Activated naive CD4-positive, alpha-beta T cell treated with anti-CD3 and anti-CD28 coated beads, Interleukin-2, amount 50 U/mL, for 72 hours (primary cell): Measurements from ENCODE around the gene ID1. TPM values are rescaled to one million over a fixed set of nuclear protein-coding genes. Genes with fewer than 3 reads are reported as not detected.
"Not testable (repeated sequence)": the region's sequence is repeated elsewhere in the genome, so short reads cannot be mapped to it uniquely, and the experiment has no call there.

Experiments
- ATAC-seq, 2 donors: fragments of 150-1000 bp; cut with Tn5 transposase; 2 replicates each; pipeline ENCODE4 v1.10.0; 2021; ENCODE audit warnings: mild to moderate bottlenecking in 2 of 2, moderate library complexity in 2 of 2
- DNase-seq, 2 donors: peaks; one replicate each; pipeline ENCODE4 v3.0.0; 2021 to 2022; ENCODE audit warnings: low spot score in 2 of 2
- H3K27ac Mint-ChIP-seq, 2 donors: one replicate each; pipeline ENCODE4 v1.8.0; 2022; ENCODE audit warnings: mild to moderate bottlenecking in 2 of 2, mixed read lengths in 2 of 2
- H3K36me3 Mint-ChIP-seq, 2 donors: one replicate each; pipeline ENCODE4 v1.8.0; 2022; ENCODE audit warnings: mixed read lengths in 2 of 2
- H3K9me3 Mint-ChIP-seq, 2 donors: one replicate each; pipeline ENCODE4 v1.8.0; 2022; ENCODE audit warnings: mixed read lengths in 2 of 2
- total RNA-seq, 2 donors: library from RNA; stranded (reverse); gene quantifications; one replicate each; pipeline ENCODE4 v1.2.3, GENCODE V29; 2022

Gene ID1
- total RNA-seq, 2 donors from 2014 or later: 1.4 to 19.4 TPM

DNA sequence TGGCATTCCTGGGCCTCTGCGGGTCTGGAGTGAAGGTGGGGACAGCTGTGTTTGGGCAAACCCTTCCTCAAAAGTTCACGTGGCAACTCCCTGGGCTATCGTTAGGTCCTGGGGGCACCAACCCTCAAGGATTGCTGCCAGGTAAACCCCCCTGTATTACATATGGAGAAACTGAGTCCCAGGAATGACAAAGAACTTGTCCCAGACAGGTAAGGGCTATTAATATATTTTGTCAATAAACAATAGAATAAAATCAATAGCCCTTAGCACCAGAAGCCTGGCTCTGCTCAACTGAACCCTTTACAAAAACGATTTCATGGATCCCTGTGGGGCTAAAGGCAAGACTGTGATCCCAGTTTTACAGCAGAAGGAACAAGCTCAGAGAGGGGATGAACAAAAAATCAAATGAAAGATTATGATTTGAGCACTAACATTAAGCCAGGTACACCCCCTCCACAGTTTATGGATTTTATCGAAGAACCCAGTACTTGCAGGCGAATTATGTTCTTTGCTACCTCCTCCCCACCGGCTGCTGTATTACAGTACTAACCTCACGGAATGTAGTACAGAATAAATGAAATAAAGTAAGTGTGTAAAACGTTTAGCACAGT, 2.7 kb downstream of the ID1 start:
- H3K27ac Mint-ChIP-seq: no peak overlapping the region
- DNase-seq (no peak), ATAC-seq (no peak)
- no peaks in the 10 kb centered on the region for H3K9me3 Mint-ChIP-seq
- peaks cover 0 to 9% of the 10 kb centered on the region in 2 donors for H3K36me3 Mint-ChIP-seq

DNA sequence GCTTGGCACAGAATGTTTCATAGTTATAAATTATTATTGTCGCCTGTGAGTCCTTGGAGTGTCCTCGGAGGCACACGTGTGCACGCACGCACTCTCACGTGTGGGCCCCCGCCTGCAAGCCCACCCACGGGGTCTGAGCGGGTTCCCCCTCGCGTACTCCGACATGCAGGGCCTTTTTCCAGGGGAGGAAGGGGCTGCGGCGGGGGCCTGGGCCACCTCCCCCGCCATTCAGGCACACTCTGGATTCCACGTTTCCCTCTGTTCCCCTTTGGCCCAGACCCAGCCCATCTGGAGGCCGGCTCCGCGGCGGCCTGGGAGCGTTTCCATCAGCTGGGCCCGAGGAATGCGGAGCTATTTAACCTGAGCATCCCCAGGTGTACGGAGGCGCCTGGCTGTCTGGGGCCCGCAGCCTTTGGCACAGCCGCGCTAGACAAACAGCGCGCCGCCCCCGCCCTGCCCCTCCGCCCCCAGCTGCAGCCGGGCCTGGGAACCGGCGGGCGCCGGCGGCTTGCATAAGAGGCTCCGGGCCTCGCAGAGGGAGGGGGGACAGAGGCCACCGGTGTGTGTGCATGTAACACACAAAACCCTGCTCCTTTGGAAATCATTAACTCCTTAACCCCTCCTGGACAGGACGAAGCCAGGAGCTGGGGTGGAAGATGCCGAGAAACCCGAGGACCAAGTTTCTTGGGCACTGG, 3.3 kb downstream of the ID1 start:
- no peak for DNase-seq
- ATAC-seq: no peak
- H3K27ac Mint-ChIP-seq: no peak overlapping the region
- H3K9me3 Mint-ChIP-seq: no peaks in the 10 kb centered on the region
- peaks cover 0 to 9% of the 10 kb centered on the region in 2 donors for H3K36me3 Mint-ChIP-seq

DNA sequence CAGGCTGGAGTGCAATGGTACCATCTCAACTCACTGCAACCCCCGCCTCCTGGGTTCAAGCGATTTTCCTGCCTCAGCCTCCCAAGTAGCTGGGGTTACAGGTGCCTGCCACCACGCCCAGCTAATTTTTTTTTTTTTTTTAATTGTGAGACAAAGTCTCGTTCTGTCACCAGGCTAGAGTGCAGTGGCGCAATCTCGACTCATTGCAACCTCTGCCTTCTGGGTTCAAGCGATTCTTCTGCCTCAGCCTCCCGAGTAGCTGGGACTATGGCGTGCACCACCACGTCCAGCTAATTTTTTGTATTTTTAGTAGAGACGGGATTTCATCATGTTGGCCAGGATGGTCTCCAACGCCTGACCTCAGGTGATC, 7.2 kb downstream of the ID1 start:
- H3K27ac Mint-ChIP-seq, ATAC-seq, H3K36me3 Mint-ChIP-seq, DNase-seq, H3K9me3 Mint-ChIP-seq: not testable (repeated sequence)

DNA sequence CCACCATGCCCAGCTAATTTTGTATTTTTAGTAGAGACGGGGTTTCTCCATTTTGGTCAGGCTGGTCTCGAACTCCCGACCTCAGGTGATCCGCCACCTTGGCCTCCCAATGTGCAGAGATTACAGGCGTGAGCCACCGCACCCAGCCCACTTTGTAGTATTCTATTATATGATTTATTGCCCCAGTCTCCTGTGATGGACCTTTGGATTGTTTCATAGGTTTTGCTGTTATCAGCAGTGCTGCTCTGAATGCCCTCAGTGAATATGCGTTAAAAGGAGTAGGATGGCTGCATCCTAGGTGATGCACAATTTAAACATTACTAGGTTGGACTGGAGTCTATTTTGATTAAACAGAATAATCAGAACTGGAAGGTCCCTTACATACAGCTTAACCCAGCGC, 10.3 kb downstream of the ID1 start:
- no peak overlapping the region for H3K27ac Mint-ChIP-seq
- no peaks in the 10 kb centered on the region for H3K36me3 Mint-ChIP-seq
- H3K9me3 Mint-ChIP-seq: no peaks in the 10 kb centered on the region
- DNase-seq: no peak
- no peak for ATAC-seq

DNA sequence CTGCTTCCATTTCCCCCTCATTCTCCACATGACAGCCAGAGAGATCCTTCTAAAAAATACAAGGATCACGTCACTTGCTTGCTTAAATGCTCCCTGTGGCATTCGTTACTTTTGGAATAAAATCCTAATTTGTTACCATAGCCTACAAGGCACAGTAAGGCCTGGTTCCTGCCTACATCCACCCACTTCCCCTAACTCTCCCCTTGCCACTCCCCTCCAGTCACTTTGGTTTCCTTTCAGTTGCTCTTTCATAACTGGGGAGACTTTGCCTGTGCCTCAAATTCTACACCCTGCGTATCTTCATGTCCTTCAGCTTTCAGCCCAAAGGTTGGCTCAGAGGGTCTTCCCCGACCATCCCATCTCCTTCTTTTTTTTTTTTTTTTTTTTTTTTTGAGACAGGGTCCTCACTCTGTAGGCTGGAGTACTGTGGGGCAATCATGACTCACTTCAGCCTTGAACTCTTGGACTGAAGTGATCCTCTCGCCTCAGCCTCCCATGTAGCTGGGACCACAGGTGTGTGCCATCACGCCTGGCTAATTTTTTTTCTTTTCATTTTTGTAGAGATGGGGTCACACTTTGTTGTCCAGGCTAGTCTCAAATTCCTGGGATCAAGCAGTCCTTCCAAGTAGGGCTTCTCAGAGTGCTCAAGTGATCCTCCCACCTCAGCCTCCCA, 12.5 kb downstream of the ID1 start:
- DNase-seq: no peak
- Mint-ChIP-seq H3K9me3 (no peaks in the 10 kb centered on the region), H3K27ac (peak overlapping the region in 1 of 2 donors; percentile 10), H3K36me3 (no peaks in the 10 kb centered on the region)
- ATAC-seq: no peak

DNA sequence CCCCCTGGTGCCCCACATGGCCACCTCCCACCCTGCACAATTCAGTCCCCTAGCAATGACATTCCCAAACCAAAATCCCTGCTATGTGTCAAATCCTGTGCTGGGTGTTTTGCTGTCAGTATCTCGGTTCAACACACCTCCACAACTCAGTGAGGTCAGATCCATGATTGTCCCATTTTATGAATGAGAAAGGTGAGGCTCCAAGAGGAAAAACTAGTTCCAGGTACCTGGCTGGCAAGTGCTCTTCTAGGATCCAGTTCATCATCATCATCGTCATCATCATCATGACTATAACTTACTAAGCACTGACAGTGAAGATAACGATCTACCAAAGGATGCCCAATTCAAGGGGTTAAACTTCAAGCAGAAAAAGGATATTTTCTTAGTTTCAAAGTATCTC, 15.2 kb downstream of the ID1 start:
- no peak for DNase-seq
- ATAC-seq: no peak
- Mint-ChIP-seq H3K27ac (no peak overlapping the region), H3K36me3 (no peaks in the 10 kb centered on the region), H3K9me3 (no peaks in the 10 kb centered on the region)

DNA sequence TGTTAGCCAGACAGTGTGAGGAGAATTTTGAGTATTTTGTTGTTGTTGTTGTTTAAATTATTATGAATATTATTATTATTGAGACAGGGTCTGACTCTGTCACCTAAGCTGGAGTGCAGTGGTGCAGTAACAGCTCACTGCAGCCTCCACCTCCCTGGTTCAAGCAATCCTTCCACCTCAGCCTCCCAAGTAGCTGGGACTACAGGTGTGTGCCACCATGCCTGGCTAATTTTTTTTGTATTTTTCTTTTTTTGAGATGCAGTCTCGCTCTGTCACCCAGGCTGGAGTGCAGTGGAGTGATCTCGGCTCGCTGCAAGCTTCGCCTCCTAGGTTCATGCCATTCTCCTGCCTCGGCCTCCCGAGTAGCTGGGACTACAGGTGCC, 18.0 kb downstream of the ID1 start:
- H3K36me3 Mint-ChIP-seq, H3K9me3 Mint-ChIP-seq, DNase-seq, ATAC-seq, H3K27ac Mint-ChIP-seq: not testable (repeated sequence)

DNA sequence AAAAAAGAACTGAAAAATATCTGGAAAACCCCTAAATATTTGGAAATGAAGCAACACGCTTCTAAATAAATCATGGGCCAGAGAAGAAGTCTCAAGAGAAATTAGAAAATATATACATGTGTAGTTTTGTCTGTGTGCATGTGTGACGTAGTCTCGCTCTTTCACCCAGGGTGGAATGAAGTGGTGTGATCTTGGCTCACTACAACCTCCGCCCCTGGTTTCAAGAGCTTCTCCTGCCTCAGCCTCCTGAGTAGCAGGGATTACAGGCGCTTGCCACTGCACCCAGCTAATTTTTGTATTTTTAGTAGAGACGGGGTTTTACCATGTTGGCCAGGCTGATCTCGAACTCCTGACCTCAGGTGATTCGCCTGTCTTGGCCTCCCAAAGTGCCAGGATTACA, 21.4 kb downstream of the ID1 start:
- not testable (repeated sequence) for H3K36me3 Mint-ChIP-seq, H3K9me3 Mint-ChIP-seq, H3K27ac Mint-ChIP-seq, ATAC-seq, DNase-seq

DNA sequence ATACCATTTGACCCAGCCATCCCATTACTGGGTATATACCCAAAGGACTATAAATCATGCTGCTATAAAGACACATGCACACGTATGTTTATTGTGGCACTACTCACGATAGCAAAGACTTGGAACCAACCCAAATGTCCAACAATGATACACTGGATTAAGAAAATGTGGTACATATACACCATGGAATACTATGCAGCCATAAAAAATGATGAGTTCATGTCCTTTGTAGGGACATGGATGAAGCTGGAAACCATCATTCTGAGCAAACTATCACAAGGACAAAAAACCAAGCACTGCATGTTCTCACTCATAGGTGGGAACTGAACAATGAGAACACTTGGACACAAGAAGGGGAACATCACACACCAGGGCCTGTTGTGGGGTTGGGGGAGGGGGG, 23.0 kb downstream of the ID1 start:
- H3K9me3 Mint-ChIP-seq, ATAC-seq, DNase-seq, H3K27ac Mint-ChIP-seq, H3K36me3 Mint-ChIP-seq: not testable (repeated sequence)

DNA sequence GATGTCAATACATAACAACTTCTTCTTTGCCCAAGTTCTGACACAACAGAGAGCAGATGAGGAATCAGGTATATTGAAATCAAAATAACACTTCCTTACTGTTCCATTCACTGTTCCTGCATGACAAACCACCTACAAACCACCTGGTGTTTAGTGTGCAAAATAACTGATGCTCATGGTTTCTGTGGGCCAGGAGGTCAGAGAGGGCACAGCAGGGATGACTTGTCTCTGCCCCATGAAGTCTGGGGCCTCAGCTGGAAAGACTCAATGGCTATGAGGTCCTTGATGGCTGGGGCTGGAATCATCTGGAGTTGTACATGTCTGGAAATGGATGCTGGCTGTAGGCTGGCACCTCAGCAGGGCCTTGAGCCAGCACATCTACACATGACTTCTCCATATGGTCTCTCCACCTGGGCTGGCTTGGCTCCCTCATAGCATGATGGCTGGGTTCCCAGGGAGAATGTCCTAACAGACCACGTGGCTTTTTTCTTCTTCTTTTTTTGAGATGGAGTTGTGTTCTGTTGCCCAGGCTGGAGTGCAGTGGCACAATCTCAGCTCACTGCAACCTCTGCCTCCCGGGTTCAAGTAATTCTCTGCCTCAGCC, 25.2 kb downstream of the ID1 start:
- no peaks in the 10 kb centered on the region for H3K9me3 Mint-ChIP-seq
- H3K27ac Mint-ChIP-seq: no peak overlapping the region
- no peaks in the 10 kb centered on the region for H3K36me3 Mint-ChIP-seq
- DNase-seq (no peak), ATAC-seq (peak; percentile 61 to 67)

DNA sequence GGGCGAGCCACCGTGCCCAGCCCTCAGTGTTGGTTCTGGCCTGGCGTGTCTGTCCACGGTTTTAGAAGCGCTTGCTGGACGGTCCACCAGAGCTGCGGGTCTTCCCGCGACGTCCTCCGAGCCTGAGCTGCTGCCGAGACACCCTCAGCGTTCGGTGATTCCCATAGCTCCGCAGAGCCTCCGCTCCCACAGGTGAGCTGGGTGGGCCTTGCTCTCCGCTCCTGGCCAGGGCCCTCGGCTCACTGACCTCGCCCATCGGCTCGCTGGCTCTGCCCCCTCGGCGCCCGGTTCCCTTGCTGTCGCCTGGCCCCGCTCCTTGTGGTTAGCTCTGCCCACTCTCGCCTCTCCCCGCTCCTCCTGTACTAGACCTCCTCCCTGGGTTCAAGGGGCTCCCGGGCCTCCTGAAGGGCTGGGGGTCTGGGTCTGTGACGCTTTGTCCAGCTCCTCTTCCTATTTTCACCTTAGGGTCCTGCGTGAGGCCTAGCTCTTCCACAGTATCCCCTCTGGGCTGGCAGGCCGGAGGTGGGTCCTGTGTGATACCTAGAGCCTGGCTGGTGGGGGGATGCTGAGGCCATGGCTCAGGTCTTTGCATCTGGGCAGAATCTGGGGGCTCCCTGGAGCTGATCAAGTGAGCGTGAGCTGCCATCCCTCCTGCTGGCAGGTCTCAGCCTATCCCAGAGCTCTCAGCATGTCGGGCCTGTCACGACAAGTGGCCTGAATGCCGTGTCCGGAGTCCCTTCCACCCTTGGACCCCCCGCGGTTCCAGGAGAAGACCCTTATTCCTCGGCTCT, 27.7 kb downstream of the ID1 start:
- peak overlapping the region in 1 of 2 donors; percentile 27 for H3K27ac Mint-ChIP-seq
- H3K9me3 Mint-ChIP-seq: no peaks in the 10 kb centered on the region
- H3K36me3 Mint-ChIP-seq: no peaks in the 10 kb centered on the region
- no peak for ATAC-seq
- DNase-seq: no peak

DNA sequence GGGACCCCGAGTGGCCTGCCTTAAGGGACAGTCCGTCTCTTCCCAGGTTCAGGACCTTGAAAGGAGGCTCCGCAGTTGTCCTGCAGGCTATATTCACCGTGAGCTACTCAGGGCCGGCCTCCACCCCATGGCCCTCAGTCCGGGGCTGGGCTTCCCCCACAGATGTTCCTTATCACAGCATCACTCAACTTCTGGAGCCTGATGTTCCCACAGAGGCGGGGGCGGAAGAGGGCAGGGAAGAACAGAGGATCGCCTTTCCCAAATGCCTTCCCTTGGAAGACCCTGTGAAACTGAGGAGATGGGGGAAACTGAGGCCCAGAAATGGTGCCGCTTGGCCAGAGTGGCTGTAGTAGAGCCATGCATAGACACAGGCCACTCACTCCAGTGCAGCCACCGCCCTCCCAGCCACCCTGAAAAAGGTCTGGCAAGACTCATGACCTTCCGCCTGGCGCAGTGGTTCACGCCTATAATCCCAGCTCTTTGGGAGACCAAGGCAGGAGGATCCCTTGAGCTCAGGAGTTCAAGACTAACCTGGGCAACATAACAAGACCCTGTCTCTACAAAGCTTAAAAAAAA, 28.3 kb downstream of the ID1 start:
- no peak for DNase-seq
- no peak for ATAC-seq
- Mint-ChIP-seq H3K9me3 (no peaks in the 10 kb centered on the region), H3K36me3 (no peaks in the 10 kb centered on the region), H3K27ac (no peak overlapping the region)

DNA sequence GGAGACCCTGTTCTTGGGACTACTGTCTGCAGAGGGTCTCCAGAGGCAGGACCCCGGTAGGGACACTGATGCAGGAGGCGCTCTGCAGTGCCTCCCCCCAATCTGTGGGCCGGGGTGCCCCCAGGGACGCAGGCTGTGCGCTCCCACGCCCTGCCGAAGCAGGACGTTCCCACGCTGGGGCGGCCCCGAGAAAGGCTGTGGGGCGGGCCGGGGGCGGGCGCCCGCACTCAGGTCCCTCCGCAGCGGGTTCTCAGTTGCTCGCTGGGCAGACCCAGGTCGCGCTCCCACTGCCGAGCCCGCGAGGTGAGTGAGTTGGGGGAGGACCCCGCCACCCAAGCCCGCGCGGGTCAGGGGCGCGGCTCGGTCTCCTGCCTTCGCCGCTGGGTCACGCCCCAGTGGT, 32.6 kb downstream of the ID1 start, which contains the start of gene COX4I2:
COX4I2 (plus strand) TSS at position 253 of the 400 bp plus-strand sequence. CDS start 1,106 bp downstream, outside the sequence.
- ATAC-seq (no peak), DNase-seq (no peak)
- H3K27ac Mint-ChIP-seq: no peak within 1 kb of the TSS
- H3K9me3 Mint-ChIP-seq: no peaks in the 10 kb centered on the region
- H3K36me3 Mint-ChIP-seq: no peaks in the 10 kb centered on the region

DNA sequence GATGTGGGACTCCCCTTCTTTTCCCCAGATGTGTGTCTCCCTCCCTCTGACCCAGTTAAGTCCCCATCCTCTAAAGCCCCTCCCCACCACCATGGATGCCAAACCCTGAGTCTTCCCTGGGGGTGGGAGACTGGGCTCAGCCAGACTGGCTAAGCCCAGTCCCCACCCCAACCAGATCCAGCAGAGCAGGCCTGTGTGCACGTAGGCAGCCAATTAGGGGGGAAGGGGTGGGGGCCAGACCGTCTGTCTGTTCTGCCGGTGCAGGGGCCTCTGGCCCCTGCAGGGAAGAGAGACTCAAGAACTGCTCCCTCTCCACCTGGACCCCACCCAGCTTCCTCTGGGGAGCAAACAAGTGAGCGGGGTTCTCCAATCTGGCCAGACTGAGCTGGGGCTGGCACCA, 33.2 kb downstream of the ID1 start:
- no peaks in the 10 kb centered on the region for H3K9me3 Mint-ChIP-seq
- H3K36me3 Mint-ChIP-seq: no peaks in the 10 kb centered on the region
- no peak for DNase-seq
- no peak overlapping the region for H3K27ac Mint-ChIP-seq
- ATAC-seq: no peak

DNA sequence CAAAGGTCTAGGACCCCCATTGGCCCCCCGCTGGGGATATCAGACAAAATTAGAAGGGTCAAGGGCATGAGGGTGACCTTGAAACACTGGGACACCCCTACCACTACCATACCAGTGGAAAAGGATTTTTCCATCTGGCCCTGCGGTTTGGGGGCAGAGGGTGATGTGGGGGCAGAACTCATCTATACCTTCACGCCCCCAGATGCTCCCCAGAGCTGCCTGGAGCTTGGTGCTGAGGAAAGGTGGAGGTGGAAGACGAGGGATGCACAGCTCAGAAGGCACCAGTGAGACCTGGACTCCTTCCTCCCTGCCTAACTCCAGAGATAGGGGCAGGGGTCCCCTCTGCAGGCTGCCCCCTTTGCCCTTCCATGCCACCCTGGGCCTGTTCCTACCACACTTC, 33.7 kb downstream of the ID1 start:
- DNase-seq (no peak), ATAC-seq (no peak)
- Mint-ChIP-seq H3K9me3 (no peaks in the 10 kb centered on the region), H3K27ac (no peak overlapping the region), H3K36me3 (no peaks in the 10 kb centered on the region)

DNA sequence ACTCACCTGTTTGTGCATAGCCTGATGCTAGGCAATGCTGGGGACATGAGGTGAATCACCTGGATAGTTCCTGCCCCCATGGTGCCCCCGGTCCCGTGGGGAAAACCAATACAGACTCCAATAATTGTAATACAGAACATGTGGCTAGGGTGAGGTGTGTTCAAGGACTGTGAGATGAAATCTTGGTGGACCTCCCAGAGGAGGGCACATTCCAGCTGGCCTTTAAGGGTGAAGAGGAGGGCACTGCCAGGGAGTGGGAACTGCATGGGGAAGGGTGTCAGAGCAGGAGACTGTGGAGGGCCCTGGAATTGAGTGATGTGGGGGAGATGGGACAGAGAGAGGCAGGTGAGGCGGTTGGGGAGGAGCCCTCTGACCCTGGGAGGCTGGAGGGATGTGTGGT, 35.2 kb downstream of the ID1 start:
- no peaks in the 10 kb centered on the region for H3K9me3 Mint-ChIP-seq

More for the DNA sequence above, 35.2 kb downstream of the ID1 start:
- ATAC-seq (no peak), DNase-seq (no peak)
- Mint-ChIP-seq H3K36me3 (no peaks in the 10 kb centered on the region), H3K27ac (no peak overlapping the region)
